AG04449 (cell line): ENCODE measurements around the gene GSTCD.

ENCODE experiments used
- CTCF ChIA-PET: fragments of 350-600 bp; formaldehyde crosslinking; extraction: SDS; loops from one replicate; lab custom pipeline; 2021; ENCODE audit warnings: antibody characterized with exemption; lab: Yijun Ruan, JAX
- POLR2A ChIA-PET: fragments of 400-600, 350-600 bp; formaldehyde crosslinking; extraction: SDS; loops from one replicate; lab custom pipeline; 2020; ENCODE audit warnings: antibody characterized with exemption, inconsistent platforms; lab: Yijun Ruan, JAX
- DNase-seq: peaks from one replicate; pipeline ENCODE4 v3.0.0-alpha.2; 2010; ENCODE audit warnings: low read depth, low spot score
- H3K4me3 ChIP-seq: 2 replicates; pipeline ENCODE4 v1.5.1; 2011; ENCODE audit warnings: low read depth, mild to moderate bottlenecking, control low read depth, low read length
- CTCF ChIP-seq: IDR thresholded peaks from one replicate; pipeline ENCODE4 v1.5.1; 2011; ENCODE audit warnings: mild to moderate bottlenecking, moderate library complexity, low read length, control low read depth, inconsistent platforms; ENCODE audit not compliant: insufficient read depth; ENCODE audit errors: missing control alignments

Gene GSTCD, protein sequence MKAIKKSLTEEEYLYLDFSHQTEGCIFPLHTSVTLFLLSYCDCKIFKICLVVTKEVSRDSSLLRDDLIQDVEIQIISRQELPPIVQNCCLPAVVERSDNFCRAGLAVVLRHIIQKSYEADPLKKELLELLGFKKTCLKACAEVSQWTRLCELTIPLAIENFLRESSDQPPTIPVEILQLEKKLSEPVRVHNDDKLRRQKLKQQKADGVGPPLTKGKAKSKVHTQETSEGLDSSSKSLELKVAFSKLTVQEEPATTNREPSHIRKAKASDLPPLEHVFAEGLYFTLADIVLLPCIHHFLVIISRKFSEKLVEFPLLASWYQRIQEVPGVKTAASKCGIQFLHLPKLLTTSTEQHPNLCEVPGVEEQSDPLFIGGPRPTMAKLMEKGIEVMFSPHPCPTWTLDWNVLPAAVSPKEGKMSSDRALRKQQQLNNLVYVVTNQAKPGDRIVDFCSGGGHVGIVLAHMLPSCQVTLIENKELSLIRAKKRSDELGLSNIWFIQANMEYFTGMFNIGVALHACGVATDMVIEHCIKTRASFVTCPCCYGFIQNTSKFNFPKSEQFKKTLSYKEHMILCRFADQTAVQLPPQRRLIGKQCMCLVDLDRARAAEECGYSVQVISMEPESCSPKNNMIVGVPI

DNA sequence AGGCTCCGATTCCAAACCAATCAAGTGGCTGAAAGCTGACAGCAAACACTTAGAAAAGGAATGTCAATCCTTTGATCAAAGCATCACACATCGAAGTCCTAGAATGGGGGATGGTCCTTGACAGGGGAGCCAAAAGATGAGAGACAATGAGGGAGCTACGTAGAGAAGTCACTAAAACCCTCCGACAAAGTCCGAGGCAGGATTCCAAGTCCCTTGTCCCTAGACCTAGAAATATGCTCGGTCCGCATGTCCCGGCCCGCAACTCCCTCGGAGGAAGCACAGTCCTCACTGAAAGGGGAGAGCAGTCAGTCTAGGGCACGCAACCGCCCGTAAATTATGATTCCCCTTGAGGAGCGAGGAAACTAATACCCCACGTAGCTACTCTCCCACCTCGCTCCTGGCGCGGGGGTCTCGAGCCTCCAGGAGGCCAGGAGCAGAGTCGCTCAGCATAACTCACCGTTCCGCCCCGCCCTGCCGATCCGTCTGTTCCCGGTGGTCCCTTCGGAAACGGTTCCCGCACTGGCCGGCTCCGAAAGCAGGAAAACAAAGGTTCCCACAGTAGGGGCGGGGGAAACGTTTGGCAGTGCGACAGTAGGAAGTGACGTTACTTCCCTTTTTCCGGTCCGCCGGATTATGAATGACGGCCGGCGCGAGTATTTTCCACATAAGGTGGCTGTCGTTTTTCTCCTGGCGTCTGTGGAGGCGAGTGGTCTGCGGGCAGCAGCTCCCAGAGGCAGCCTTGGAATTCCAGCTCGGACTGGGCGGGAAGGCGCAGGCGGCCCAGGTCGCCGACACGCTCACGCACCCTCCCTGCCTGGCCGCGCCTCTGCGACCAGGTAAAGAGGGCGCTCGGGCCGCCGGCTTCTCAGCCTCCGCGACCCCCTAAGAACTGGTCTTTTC, at the start of gene GSTCD, which contains the start of gene INTS12:
TSS of gene GSTCD (plus strand) at position 604 of the 900 bp plus-strand sequence. CDS start 8,830 bp downstream, outside the sequence.
TSS of gene INTS12 (minus strand) at position 509 of the 900 bp plus-strand sequence. CDS start 8,684 bp downstream, outside the sequence.
- H3K4me3 ChIP-seq = peak within 1 kb of the TSS; percentile 92
- ChIA-PET POLR2A (no interaction called here), CTCF (interaction anchor here (0.7 to 1.3 kb wide), 3 partner anchors 9 to 493 kb away, joined by 3 to 5 read pairs (median 3); no protein-coding TSS in a partner anchor)
- peak; percentile 59 for DNase-seq
- no peak for TF ChIP-seq CTCF

DNA sequence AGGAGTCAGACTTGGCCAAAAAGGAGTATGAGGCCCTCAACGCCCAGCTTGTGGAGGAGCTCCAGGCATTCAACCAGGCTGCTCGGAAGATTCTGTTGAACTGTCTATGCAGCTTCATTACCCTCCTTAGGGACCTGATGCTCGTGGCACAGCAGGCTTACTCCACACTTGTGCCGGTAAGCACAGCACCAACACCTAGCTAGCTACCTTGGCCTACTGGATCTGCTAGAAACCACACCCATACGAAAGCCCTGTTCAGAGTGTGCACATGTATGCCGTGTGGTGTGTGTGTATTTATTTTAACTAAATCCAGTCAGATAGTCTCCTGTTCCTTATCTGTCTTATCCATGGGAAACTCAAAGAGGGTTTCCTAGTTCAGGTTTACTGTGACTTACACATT, 49.4 kb upstream of the GSTCD start:
- DNase-seq = no peak
- CTCF ChIA-PET = no interaction called here
- TF ChIP-seq CTCF = no peak
- no peak overlapping the region for H3K4me3 ChIP-seq
- POLR2A ChIA-PET = no interaction called here

DNA sequence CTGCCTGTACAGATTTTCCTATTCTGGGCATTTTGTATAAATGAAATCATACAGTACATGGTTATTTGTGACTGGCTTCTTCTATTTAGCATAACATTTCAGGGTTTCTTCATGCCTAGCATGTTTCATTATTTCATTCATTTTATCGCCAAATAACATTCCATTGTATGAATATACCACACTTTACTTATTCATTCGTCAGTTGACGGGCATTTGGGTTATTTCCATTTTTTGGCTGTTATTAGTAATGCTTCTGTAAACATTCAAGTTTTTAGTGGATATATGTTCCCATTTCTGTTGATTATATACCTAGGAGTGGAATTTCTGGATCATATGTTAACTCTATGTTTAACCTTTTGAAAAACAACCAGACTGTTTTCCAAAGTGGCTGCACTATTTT, 47.6 kb upstream of the GSTCD start:
- no peak for TF ChIP-seq CTCF
- DNase-seq = no peak
- H3K4me3 ChIP-seq = no peak overlapping the region
- ChIA-PET POLR2A (no interaction called here), CTCF (no interaction called here)

DNA sequence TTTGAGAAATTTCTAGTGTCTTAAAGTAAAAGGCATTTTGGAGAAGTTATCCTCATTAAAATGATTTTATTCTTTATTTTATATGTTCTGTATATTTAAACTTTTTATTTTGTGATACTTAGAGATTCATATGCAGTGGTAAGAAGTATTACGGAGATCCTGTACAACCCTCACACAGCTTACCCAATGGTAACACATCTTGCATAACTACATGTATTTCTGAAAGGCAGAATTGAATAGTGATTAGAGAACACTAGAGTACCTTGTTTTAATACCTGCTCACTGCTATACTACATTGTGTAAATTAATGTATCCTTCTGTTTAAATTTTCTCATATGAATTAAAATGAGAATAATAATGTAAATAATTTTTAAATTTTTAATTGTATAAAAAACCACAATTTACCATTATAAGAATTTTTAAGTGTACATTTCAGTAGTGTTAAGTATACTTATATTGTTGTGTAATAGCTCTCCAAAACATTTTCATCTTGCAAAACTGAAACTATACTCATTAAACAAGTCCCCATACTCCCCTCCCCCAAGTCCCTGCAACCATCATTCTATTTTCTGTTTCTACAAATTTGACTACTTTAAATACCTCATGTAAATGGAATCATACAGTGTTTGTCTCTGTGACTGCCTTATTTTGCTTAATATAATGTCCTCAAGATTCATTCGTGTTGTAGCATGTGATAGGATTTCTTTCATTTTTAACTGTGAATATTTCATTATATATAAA, 45.5 kb upstream of the GSTCD start:
- no peak overlapping the region for H3K4me3 ChIP-seq
- ChIA-PET POLR2A (no interaction called here), CTCF (no interaction called here)
- no peak for TF ChIP-seq CTCF
- no peak for DNase-seq

DNA sequence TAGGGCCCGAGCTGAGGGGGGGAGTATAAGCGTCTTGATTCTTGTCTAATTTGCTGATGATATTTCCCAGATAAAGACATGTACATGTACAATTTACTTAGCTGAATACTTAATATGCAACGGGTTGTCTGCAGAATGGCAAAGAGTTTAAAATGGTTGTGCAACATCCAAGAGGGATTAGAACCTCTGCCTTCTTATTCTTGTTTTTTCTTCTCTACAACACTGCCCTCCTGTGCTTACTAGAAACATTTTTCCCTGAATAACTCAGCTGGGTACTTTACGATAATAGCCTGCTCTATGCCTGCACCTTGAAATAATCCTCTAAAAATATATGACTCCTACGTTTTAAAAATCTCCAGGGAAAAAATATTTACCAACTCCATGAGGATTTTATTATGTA, 41.9 kb upstream of the GSTCD start:
- no peak for TF ChIP-seq CTCF
- no peak overlapping the region for H3K4me3 ChIP-seq
- ChIA-PET CTCF (interaction anchor here (1.3 kb wide), 1 partner anchor 53 kb away, joined by 3 read pairs; no protein-coding TSS in a partner anchor), POLR2A (no interaction called here)
- no peak for DNase-seq
